HG02678 (cell line): Measurements from ENCODE around the gene ARIH1.
A peak's percentile ranks its signal among the peaks of the same experiment; 100 is the strongest.
"Not testable (repeated sequence)": the region's sequence is repeated elsewhere in the genome, so short reads cannot be mapped to it uniquely, and the experiment has no call there.

Source experiments
- ATAC-seq: cut with Tn5 transposase; IDR thresholded peaks from one replicate; pipeline ENCODE4 v1.9.1; 2021; ENCODE audit warnings: mild to moderate bottlenecking, moderate library complexity; ENCODE audit not compliant: unreplicated experiment

The ARIH1 gene

DNA sequence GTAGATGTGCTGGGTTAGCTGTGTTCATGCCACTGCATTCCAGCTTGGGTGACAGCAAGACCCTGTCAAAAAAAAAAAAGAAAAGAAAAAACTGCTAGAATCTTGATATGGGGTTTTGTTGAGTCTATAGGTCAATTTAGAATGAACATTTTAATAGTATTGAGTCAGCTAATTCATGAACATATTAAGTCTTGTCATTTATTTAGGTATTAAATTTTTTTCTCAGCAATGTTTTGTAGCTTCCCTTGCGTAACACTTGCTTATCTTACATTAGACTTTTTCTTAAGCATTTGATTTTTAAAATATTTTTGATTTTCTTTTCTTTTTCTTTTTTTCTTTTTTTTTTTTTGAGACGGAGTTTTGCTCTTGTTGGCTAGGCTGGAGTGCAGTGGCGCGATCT lies 119.7 kb downstream of the ARIH1 start:
- ATAC-seq: no peak

DNA sequence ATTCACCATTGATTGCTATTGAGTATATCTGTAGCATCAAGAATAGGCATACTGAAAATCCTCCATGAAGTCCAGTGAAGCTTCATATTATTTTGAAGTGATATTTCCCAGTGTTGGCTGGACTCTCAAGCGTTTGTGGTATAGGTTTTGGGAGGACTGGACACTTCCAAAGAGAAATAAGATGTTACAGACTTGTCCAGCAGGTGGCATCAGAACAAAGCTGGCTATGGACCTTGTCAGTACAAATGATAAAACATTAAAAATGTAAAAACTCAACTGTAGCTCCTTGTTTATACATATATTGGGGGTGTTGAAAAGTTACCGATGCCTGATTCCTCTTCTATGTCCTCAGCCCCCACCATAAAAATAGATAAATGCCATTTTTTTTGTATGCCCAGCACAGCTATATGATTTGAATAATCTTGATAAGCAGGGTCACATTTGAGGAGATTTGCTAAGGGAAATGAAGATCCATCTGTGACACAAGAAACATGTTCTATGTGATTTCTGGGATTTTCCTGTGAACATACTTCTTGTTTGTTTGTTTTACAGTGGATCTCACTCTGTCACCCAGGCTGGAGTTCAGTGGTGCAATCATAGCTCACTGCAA lies 125.8 kb downstream of the ARIH1 start:
- ATAC-seq: no peak

DNA sequence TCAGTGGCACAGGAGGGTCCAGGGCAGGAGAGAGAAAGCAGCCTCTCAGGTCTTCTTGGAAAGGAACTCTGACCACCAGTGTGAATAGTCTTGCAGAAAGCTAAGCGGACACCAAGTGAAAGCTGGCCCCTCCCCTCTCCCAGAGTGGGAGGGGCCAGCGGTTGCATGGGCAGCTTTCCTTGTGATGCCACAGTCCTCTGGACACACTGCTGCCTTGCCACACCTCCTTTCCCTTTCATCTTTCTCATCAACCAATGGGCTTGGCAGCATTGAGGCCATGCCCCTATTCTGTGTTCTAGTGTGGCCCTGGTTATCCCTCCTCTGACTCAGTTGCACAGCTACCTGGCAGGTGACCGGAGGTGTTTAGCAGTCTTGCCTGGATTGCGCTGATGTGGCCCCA lies 130.7 kb downstream of the ARIH1 start:
- ATAC-seq: no peak

DNA sequence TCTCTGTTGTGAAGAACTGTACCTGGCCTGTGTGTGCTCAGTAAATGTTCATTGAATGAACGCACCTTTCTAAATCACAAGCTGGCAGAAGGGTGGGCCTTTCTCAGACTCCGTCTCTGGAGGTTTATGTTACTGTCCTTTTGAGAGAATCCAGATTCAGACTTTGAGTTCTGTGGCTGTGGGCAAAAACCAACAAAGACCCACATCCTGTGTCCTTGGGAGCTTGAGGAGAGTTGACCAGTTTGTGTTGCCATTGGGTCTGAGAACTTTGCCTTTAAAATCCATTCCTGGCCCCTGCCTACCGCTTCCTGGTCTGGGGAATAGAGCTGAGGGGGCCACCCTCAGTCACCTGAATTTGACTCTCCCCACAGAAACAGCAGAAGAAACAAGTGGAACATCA lies 134.0 kb downstream of the ARIH1 start:
- ATAC-seq: not testable (repeated sequence)

DNA sequence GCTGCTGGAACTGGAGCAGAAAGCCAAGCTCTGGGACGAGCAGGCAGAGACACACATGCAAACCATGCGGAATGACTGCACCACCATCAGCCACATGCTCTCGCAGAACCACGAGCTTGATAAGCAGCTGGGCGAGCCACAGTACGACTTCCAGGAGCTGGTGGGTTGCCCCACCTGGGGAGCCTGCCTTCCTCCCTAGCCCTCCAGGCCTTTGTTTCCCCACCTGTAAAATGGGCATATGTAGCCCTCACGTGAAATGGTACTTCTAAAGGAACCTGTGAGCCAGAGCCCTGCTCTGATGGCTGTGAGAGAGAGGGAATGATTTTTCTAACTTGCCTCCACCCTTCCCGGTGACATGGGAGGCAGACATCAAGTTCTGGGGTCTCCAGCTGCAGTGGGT lies 135.7 kb downstream of the ARIH1 start:
- ATAC-seq: no peak

DNA sequence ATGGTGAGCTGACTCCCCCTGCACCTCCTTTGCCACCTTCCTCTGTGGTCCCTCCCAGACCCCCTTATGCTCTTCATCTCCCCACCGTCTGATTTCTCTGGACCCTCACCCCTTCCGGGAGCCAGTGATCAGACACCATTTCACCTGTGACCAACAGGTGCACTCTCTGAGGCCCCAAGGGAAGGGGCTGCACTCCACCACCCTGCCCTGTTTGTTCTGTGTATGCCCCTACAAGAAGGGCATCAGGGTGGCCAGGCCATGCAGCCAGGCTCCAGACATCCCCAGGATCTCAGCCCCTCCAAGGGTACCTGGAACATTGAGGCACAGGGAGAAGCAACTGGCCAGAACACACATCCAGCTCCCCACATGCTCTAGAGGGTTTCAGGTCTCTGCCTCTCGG lies 138.2 kb downstream of the ARIH1 start:
- not testable (repeated sequence) for ATAC-seq

DNA sequence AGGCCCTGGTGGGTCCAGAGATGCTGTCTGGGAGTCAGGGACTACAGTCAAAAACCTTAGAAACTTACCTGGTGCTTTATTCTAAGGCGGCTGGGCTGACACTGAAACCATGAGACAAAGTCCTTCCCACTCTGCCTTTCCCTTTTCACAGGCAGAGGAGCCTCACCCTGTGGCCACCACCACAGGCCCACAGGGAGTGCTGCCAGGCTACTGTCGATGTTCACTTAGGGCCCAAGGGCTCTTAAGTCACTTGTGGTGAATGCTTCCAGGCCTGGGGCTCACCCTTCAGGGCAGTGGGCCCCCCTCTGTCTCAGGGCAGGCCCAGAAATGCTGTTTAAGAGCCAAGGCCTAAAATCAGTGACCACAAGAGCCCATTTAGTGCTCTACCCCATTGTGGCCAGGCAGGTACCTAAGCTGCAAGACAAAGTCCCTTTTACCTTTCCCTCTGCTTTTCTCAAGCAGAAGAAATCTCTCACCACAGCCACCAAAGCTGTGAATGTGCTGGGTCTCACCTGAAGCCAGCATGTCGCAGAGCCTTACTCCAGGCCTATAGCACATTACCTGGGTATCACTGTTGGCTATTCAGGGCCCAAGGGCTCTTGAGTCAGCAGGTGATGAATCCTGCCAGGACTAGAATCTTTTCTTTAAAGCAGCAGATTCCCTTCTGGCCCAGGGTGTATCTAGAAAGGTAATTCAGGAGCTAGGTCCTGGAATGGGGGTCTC lies 140.8 kb downstream of the ARIH1 start:
- ATAC-seq: no peak

DNA sequence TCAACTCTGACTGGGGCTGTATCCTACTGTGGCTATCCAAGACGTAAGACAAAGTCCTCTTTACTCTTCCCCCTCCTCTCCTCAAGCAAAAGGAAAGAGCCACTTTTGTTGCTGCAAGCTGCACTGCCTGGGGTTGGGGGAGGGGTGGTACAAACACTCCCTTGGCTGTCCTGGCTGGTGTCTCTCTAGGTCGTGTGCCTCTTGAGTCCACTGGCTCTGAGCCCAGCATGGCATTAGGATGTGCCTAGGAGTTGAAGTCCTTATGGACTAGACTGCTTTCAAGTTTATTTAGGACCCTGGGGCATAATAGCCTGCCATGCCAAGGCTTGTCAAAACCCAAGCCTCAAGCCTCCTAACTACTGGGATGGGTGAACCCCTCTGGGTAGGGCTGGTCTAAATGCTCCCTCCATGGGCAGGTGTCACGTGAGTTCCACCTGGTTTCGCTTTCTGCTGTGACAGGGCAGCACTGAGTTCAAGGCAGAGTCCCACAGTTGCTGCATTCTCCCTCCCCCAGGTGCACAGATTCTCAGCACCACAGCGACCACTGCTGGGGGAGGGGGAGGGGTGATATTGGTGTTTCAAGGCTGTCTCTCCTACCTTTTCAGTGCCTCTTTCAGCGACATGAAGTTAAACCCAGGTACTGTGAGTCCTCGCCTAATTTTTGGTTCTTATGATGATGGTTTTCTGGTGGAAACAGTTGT lies 141.6 kb downstream of the ARIH1 start:
- ATAC-seq: not testable (repeated sequence)

DNA sequence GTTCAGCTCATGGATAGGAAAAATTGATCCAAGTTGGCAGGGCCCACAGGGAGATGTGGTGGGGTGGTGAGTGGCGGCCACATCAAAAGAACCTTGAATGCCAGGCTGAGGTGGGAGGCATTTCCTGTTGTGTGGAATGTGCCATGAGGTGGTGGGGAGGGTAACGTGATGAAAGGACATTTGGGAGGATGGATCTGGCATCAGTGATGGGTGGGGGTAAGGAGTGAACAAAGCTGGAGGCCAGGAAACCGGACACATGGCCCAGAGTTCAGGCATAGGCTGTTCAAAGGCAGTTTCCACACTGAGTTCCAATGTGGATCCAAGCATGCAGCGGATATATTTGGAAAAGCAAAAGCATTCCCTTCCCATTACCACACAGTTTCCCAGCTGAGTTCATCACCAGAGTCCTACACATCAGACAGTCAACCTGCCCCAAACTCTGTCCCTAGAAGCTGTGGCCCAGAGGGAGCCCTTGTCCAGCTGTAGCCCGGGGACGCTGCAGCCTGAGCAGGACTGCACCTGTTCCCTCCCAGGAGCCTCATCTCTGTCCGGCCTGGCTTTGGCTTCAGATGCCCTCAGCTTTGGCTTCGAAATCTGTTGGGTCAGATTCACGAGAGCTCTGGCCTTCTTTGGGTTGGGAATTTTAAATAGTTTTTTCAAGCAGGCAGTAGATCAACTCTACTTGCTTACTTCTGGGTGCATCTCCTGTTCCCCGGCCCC lies 142.5 kb downstream of the ARIH1 start:
- no peak for ATAC-seq

DNA sequence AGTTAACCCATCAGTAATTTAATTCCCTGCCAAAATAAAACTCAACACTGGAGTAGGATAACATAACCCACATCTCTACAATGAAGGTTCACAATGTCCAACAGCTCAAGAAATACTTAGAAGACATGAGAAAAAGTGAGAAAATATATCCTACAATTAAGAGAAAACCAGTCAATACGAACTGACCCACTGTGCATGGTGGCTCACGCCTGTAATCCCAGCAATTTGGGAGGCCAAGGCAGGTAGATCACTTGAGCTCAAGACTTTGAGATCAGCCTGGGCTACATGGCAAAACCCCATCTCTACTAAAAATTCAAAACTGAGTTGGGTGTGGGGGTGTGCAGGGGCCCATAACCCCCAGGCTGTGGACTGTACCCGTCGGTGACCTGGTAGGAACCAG lies 149.7 kb downstream of the ARIH1 start:
- ATAC-seq: not testable (repeated sequence)

DNA sequence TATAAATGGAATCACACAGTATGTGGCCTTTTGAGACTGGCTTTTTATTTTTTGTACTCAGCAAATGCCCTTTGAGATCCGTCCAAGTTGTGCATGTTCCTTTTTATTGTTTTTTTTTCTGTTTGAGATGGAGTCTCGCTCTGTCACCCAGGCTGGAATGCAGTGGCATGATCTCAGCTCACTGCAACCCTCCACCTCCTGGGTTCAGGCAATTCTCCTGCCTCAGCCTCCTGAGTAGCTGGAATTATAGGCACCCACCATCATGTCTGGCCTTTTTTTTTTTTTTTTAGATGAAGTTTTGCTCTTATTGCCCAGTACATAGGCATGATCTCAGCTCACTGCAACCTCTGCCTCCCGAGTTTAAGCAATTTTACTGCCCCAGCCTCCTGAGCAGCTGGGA lies 152.0 kb downstream of the ARIH1 start:
- ATAC-seq: not testable (repeated sequence)

DNA sequence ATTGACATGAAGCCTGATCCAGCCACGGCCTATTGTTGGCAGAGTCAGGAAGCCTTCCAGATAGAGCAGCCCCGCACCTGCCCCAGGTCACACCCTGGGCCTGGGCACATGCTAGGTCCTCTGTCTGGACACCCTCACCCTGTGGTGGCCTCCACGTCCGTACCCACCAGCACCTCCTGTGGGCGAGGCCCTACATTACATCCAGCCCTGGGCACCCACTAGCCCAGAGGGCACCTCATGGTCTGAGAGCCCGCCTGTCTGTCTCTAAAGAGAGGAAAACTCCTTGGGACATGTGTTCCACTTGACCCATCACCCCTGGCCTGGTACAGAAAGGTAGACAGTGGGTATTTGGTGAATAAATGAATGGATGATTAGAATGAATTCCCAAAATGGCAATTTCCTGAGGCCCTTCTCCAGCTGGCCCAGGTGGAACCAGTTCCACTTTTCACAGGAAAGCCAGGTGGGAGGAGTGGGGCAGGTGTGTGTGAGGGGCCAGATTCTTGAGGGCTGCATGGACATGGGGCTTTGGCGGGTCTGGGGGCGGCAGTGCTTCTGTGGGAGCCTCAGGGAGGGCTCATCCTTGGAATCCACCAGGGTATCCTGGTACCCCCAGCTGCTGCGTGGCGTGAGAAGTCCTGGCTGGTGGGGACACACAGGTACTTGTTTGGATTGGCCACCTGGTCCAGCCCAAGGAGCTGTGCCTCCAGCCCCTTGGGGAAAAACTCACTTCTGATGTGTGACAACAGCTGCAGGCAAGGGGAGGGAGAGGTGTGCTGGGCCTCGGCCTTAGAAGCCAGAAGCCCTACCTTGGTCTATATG lies 154.3 kb downstream of the ARIH1 start:
- ATAC-seq: not testable (repeated sequence)

DNA sequence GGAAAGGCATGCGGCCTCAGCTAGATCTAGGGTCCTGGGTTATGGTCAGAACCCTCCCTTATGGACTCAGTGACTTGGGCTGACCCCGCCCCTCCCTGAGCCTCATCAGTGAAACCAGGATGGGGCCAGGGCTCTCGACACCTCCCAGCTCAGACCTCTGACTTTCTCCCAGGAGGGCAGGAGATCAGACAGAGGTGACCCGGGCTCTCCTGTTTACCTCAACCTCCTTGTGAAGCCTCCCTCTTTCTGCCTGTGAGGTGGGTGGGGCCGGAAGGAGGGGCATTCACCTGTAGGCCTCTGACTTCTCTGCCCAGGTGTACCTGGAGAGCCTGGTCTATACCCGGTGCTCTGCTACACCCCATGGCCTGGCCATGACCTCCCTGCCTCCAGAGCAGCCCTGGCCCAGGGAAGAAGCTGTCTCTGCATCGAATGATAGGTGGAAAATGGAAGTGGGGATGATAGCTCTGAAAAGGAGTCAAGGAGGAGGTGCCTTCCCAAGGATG lies 155.0 kb downstream of the ARIH1 start:
- not testable (repeated sequence) for ATAC-seq

DNA sequence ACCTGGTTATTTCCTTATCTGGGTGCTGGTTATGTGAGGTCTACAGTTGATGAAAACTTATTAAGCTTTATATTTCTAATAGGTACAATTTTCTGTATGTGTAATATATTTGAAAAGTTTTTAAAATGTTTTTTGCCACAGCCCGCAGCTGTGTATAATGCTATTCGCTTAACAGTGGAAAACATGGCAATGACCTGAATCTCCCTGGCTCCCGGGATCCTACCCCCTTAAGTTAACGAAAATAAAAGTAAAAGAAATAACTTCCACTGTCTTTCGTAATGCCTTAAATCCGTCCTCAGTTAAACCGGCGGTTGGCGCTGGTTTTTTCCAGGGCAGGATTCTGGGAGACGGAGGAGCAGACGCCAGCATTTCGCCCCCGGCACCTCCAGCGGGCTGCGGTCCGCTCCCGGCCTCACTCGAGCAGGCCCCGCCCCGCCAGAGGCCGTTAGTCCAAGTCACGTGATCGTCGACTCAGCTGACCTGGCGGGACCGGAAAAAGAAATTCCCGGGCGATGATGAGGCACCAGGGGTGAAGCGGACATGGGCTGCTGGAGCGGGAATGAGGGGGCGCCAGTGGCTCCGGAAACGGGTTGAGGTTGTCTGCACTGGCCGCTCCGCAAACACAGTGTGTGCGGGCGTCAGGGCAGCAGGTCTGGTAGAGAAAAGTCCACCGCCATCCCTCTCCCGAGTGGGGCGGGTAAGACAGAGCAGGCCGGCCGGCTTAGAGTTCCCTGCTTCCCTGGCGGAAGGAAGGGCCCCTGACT lies 162.6 kb downstream of the ARIH1 start:
- ATAC-seq: peak; percentile 69

DNA sequence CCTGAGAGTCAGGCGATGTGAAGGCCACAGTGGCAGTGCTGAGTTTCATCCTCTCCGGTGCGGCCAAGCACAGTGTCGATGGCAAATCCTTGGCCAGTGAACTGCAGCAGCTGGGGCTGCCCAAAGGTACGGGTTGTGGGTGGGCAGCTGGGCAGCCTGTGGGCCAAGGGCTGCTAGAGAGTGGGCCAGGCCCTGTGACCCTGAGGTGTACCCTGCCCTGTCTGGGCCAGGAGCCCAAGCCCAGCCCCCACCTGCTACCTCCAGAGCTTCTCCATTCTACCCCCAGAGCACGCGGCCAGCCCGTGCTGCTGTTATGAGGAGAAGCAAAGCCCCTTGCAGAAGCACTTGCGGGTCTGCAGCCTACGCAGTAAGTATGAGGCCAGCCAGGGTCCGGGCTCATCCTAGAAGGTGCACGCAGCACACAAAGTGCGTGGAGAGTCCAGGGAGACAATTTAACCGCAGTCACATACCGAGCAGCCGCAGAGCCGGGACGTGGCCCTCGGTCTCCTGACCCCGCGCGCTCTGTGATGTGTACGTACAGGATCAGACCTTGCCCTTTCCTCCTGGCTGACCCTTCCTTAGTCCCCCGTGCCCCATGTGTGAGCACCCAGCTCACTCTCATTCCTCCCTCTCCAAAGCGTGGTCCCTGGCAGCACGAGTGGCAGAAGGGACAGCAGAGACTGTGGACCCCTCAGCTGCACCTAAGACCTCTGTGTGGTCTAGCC lies 165.8 kb downstream of the ARIH1 start:
- ATAC-seq: not testable (repeated sequence)

DNA sequence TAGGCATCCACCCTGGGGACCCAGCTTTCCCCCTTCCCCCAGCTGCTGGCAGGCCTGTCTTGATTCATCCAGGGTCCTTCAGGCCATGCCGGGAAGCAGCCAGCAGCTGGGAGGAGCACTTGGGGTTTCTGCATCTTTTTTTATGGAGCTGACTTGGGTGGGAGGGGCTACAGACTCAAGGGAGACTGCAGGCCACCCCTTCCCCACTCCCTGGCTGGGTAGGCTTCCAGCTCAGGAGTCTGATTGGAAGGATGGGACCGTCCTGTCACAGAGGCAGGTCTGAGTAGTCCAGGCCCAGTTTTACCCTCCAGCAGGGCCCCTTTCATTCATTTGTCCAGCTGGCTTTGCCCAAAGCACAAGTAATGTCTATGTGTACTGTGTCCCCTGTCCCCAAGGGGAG lies 168.1 kb downstream of the ARIH1 start:
- not testable (repeated sequence) for ATAC-seq

DNA sequence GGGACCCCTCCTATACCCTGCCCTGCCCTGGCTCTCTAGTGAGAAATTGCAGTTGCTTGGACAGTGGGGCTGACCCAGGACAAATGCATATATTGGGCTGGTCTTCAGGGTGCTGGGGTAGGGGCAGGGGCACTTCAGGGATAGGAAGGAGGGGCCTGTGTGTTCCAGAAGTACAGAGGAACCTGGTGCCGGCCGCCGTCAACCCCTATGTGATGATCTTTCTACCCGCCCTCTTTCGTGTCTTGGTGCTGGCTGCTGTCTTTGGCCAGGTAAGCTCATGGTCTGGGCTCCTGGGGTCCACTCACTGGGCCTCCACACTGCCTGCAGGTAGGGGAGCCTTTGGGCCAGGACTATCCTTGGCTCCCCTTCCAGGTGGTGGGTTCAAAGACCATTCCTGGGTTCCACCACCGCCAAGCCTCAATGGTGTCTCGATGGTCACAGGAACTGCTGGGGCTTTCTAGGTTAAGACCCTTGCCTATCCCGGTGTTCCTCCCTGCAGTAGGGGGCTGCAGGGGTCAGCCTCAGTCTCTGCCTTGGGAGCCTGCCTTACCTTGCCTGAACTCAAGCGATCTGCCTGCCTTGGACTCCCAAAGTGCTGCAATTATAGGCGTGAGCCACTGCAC lies 174.6 kb downstream of the ARIH1 start:
- ATAC-seq: not testable (repeated sequence)
